NB4 (cell line): ENCODE results near the gene PNPLA1.

ENCODE experiments used
- DNase-seq: peaks from one replicate; pipeline ENCODE4 v3.0.0; 2010; ENCODE audit warnings: low read depth
- H3K4me3 ChIP-seq: one replicate; pipeline ENCODE4 v1.5.1; 2011; ENCODE audit warnings: mild to moderate bottlenecking, low read depth, low read length, moderate library complexity
- MYC ChIP-seq: IDR thresholded peaks from 2 replicates; pipeline ENCODE4 v1.6.1; 2011; ENCODE audit warnings: low read depth, low read length
- POLR2A ChIP-seq: IDR thresholded peaks from 2 replicates; pipeline ENCODE4 v1.6.1; 2011; ENCODE audit warnings: mild to moderate bottlenecking; ENCODE audit not compliant: insufficient read length; ENCODE audit errors: extremely low read depth
- TF ChIP-seq, protein P1 (sequence below): IDR thresholded peaks from 2 replicates; pipeline ENCODE4 v1.6.1; 2011; ENCODE audit warnings: low read depth, low read length
- TF ChIP-seq, protein P2 (sequence below): IDR thresholded peaks from one replicate; pipeline ENCODE4 v1.5.1; 2012; ENCODE audit warnings: low read depth, low read length

PNPLA1 gene

DNA sequence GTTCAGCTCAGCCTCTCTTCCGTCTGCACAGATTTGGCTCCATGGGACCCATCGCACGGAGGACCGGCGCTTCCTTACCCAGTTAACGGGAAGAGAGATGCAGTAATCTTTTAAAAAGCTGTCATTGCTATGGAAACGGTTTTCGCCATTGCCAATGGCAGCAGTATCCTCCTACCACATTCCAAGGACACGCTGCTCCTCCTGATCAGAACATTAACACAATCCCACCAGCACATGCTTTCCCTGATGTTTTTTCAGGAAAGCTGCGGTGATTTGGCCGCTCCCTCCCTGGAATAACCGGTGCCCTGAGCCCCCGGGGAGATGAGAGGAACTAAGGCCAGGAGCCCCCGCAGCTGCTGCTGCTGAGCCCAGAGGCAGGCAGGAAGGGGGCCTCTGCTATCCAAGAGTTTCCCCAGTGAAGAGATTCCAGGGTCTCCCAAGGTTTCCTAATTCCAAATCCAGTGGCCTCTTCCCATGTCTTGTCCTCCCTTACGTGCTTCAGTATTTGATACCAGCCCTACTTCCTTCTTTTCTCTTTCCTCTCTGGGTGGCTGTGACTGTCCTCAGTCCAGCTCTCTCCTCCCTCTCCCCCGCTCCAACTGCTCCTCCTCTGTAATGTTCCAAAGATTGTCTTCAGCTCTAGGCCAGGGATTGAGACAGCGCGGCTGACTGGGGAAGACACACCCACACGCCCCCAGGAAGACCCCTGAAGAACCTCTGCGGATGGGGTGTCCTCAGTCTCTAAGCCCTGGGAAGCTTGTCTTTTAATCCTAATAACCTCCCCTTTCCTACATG lies 64.3 kb downstream of the PNPLA1 start:
- TF ChIP-seq, protein P1, sequence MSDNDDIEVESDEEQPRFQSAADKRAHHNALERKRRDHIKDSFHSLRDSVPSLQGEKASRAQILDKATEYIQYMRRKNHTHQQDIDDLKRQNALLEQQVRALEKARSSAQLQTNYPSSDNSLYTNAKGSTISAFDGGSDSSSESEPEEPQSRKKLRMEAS, result no peak
- no peak for TF ChIP-seq MYC
- no peak for TF ChIP-seq POLR2A
- TF ChIP-seq, protein P2, sequence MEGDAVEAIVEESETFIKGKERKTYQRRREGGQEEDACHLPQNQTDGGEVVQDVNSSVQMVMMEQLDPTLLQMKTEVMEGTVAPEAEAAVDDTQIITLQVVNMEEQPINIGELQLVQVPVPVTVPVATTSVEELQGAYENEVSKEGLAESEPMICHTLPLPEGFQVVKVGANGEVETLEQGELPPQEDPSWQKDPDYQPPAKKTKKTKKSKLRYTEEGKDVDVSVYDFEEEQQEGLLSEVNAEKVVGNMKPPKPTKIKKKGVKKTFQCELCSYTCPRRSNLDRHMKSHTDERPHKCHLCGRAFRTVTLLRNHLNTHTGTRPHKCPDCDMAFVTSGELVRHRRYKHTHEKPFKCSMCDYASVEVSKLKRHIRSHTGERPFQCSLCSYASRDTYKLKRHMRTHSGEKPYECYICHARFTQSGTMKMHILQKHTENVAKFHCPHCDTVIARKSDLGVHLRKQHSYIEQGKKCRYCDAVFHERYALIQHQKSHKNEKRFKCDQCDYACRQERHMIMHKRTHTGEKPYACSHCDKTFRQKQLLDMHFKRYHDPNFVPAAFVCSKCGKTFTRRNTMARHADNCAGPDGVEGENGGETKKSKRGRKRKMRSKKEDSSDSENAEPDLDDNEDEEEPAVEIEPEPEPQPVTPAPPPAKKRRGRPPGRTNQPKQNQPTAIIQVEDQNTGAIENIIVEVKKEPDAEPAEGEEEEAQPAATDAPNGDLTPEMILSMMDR, result no peak
- H3K4me3 ChIP-seq, result no peak overlapping the region
- DNase-seq, result no peak

DNA sequence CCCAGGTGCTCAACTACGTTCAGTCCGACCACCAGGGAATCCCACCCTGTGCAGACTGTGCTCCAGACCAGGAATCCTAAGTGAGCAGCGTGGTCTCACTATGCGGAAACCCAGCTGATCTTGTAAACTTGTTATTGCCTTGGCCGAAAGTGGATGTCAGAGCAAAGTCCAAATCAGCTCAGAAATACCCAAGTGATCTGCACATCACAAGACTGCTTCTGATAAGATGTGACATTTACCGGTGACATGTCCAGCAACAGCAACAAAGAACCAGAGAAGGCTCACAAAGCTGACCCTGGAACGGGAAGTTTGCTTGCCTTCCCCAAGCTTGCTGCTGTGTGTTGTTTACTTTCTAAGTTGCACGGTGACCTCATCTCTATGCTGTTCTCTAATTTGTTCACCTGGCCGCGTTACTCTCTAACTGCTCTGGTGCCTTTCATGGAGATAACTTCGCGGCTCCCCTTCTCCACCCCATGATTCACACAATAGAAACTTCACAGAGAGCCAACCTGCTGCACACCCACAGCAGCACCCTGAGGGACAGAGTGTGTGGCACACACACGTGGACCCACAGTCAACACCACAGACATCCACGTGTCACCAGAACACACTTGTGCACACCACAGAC lies 65.1 kb downstream of the PNPLA1 start:
- TF ChIP-seq, protein P1, result no peak
- no peak for TF ChIP-seq POLR2A
- no peak for TF ChIP-seq MYC
- TF ChIP-seq, protein P2, result no peak
- no peak for DNase-seq

DNA sequence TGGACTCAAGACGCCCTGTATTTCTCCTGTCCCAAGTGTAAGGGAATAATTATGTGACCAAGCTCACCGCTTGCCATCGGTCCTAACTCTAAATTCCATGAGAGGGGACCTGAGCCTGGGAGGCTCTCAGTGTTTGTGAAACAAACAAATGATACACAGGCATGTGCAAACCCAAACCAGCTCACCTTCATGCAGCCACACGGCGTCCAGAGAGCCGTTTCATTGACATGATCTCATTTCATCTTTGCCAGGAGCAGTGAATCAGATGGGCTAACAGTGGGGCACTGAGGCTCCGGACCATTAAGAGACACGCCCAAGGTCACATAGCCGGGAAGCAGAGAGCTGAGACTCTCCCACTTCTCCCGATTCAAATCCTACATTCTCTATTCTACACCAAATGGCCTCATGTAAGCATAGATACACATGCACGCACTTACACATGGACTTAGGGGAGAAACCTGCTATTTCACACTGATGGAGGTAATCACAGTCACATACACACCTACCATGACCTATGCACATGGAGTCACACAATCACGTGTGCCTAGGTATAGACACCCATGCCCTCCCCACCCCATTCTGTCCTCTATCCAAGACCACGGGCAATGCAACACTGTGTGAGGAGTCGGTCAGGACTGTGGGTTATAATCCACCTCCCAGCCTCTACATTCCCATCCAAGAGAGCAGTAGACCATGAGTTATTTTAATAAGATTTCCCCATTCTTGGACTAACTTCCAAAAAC lies 65.8 kb downstream of the PNPLA1 start:
- TF ChIP-seq MYC (no peak), POLR2A (no peak)
- TF ChIP-seq, protein P2, result no peak
- TF ChIP-seq, protein P1, result no peak
- DNase-seq, result no peak
- no peak overlapping the region for H3K4me3 ChIP-seq

More for the DNA sequence above, 65.1 kb downstream of the PNPLA1 start:
- H3K4me3 ChIP-seq, result no peak overlapping the region

DNA sequence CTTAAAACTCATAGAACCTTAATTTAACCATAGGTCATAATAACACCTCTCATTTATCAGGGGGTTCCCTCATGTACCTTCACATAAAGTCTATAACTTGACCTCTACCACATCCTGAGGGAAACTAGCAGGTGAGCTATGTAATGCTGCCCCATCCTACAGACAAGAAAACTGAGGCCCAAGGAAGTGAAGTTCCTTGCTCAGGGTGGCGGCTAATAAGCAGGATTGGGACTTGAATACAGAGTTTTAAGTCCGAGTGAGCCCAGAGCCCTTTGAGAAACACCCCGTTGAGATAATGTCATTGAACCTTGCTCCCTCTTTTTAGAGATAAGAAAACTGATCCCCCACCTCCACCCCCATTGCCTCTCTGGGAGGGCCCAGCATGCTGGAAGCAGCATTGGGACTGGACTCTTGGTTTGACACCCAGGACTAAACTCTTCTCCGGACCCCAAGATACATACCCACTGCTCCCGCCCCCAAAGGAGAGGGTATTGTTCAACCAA lies 66.4 kb downstream of the PNPLA1 start:
- DNase-seq, result no peak
- TF ChIP-seq, protein P1, result no peak
- TF ChIP-seq MYC (no peak), POLR2A (no peak)
- TF ChIP-seq, protein P2, result no peak
- H3K4me3 ChIP-seq, result no peak overlapping the region

DNA sequence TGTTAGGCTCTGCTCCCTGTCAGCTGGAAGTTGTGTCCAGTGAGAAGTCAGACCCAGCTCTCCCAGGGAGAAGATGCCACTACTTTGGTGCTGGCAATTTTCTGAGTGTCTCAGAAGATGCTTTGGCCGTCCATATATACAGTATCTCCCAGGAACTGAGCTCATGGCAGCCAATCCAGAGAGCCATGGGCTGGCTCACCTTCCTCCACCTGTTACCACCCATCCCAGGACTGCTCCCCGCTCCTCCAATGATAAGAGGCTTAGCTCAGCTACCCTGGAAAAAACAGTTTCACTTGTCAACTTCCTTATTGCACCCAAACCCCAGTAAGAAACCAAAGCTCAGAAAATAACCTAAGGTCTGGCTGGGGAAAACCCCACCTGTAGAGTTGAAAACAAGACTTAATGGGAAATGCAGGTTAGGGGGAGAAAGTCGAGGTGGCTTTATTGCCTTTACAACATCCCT lies 67.0 kb downstream of the PNPLA1 start, which contains the start of gene BNIP5:
TSS of gene BNIP5 (minus strand) at position 110 of the 463 bp plus-strand sequence. CDS start 6,198 bp downstream, outside the sequence.
- DNase-seq, result no peak
- H3K4me3 ChIP-seq, result no peak within 1 kb of the TSS
- no peak for TF ChIP-seq MYC
- TF ChIP-seq, protein P2, result no peak
- TF ChIP-seq, protein P1, result no peak
- TF ChIP-seq POLR2A, result no peak
